ENCODE measurements around the gene CORO2B. TPM values are rescaled to one million over a fixed set of nuclear protein-coding genes. Genes with fewer than 3 reads are reported as not detected.

CORO2B gene
- total RNA-seq, 2 donors from 2014 or later, result 1.0 to 4.0 TPM

DNA sequence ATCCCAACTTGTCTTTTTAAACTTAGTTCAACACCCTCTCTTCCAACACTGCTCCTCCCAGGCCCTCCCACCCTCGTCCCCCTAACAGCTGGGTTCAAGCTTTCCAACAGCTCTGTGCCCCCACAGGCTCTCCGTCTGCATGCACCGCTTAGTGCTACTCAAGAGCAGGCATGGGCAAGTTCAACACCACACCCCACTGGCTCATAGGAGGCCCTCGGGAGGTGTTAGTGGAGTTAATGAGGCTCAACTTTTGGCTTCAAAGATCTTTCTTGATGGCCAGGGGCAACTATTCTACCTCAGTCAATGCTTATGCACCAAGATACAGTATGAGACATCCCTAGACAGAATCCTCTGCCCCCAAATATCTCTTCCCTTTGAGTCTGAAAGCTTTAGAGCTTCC lies 127.5 kb downstream of the CORO2B start:
- DNase-seq, result no peak
- no peaks in the 10 kb centered on the region for H3K9me3 ChIP-seq
- no peaks in the 10 kb centered on the region for H3K36me3 ChIP-seq (replicated peaks in 1 of 2; ENCODE audit: insufficient read depth in 1 of 2, low read depth in 2 of 2)
- no peaks in the 10 kb centered on the region for H3K27me3 ChIP-seq
- WGBS, 2 donors, result 74 to 77% methylated on average over 4 of the region's 4 CpGs
- no peak for ATAC-seq
- TF ChIP-seq, protein P1, sequence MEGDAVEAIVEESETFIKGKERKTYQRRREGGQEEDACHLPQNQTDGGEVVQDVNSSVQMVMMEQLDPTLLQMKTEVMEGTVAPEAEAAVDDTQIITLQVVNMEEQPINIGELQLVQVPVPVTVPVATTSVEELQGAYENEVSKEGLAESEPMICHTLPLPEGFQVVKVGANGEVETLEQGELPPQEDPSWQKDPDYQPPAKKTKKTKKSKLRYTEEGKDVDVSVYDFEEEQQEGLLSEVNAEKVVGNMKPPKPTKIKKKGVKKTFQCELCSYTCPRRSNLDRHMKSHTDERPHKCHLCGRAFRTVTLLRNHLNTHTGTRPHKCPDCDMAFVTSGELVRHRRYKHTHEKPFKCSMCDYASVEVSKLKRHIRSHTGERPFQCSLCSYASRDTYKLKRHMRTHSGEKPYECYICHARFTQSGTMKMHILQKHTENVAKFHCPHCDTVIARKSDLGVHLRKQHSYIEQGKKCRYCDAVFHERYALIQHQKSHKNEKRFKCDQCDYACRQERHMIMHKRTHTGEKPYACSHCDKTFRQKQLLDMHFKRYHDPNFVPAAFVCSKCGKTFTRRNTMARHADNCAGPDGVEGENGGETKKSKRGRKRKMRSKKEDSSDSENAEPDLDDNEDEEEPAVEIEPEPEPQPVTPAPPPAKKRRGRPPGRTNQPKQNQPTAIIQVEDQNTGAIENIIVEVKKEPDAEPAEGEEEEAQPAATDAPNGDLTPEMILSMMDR (IDR thresholded peaks at IDR 0.05), result no peak
- no peak for TF ChIP-seq POLR2A (IDR thresholded peaks at IDR 0.05)
- intact Hi-C loops (cut with DNase I), result no loop called here
- peaks cover 8% of the 10 kb centered on the region for H3K4me1 ChIP-seq
- no peak overlapping the region for H3K4me3 ChIP-seq
- no peak overlapping the region for H3K27ac ChIP-seq

DNA sequence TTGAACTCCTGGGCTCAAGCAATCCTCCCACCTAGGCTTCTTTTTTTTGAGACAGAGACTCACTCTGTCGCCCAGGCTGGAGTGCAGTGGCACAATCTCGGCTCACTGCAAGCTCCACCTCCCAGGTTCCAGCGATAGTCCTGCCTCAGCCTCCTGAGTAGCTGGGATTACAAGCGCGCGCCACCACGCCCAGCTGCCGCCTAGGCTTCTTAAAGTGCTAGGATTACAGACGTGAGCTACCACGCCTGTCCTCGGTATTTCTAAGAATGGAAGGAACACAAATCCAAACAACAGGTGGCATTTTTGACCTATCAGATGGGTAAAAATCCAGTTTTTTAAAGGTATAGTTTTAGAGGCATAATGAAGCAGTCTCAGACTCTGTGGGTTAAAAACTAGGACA lies 128.1 kb downstream of the CORO2B start:
- intact Hi-C loops (cut with DNase I), result no loop called here
- H3K9me3 ChIP-seq, result no peaks in the 10 kb centered on the region
- no peaks in the 10 kb centered on the region for H3K27me3 ChIP-seq
- H3K4me3 ChIP-seq, result no peak overlapping the region
- no peak for ATAC-seq
- DNase-seq, result no peak
- H3K4me1 ChIP-seq, result peaks cover 8% of the 10 kb centered on the region
- TF ChIP-seq, protein P1 (IDR thresholded peaks at IDR 0.05), result no peak
- no peak for TF ChIP-seq POLR2A (IDR thresholded peaks at IDR 0.05)
- H3K36me3 ChIP-seq (replicated peaks in 1 of 2; ENCODE audit: insufficient read depth in 1 of 2, low read depth in 2 of 2), result no peaks in the 10 kb centered on the region
- no peak overlapping the region for H3K27ac ChIP-seq
- WGBS, 2 donors, result 68 to 77% methylated on average over 11 of the region's 11 CpGs

DNA sequence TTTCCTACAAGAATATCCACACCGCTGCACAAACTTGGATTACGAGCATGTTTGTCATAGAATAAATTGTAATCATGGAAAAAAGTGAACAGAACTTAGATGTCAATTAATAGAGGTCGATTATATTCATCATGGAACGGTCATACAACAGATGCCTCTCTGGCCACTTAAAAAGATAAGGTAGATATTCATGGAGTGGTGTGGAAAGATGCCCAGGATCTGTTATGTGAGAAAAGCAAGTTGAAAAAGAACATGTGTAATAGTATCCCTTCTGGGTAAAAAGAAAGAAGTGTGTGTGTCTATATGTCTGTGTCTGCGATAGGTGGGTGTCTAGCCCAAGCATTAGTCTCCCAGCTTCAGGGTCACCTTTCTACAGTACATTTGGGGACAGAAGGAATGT lies 128.6 kb downstream of the CORO2B start:
- no peaks in the 10 kb centered on the region for H3K36me3 ChIP-seq (replicated peaks in 1 of 2; ENCODE audit: insufficient read depth in 1 of 2, low read depth in 2 of 2)
- H3K9me3 ChIP-seq, result no peaks in the 10 kb centered on the region
- TF ChIP-seq, protein P1 (IDR thresholded peaks at IDR 0.05), result no peak
- TF ChIP-seq POLR2A (IDR thresholded peaks at IDR 0.05), result no peak
- ATAC-seq, result no peak
- H3K27ac ChIP-seq, result no peak overlapping the region
- WGBS, 2 donors, result 47 to 54% methylated on average over 5 of the region's 5 CpGs
- peaks cover 8% of the 10 kb centered on the region for H3K4me1 ChIP-seq
- no peaks in the 10 kb centered on the region for H3K27me3 ChIP-seq
- no peak for DNase-seq
- no peak overlapping the region for H3K4me3 ChIP-seq
- intact Hi-C loops (cut with DNase I), result no loop called here

DNA sequence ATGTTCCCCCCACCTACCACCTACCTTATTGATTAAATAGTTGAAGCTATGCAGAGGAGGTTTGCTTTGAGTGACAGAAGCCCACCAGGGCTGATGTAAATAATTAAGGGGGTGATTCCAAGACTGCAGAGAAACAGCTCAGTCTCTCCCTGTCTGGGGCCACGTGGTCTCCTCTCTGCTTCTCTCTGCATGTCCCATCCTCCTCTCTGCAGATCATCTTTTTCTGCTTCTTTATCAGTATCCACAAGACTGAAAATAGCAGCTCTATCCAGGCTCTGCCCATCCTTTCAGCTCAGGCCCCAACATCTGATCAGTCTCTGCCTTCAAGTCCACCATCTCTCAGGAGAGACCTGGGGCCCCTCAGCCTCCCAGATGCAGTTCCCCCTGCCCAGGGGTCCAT lies 131.1 kb downstream of the CORO2B start:
- ATAC-seq (no peak), DNase-seq (no peak)
- H3K27ac ChIP-seq, result no peak overlapping the region
- WGBS, 2 donors, result 53 to 63% methylated on average over 1 of the region's 1 CpG
- H3K4me1 ChIP-seq, result peaks cover under 1% of the 10 kb centered on the region
- H3K36me3 ChIP-seq (replicated peaks in 1 of 2; ENCODE audit: insufficient read depth in 1 of 2, low read depth in 2 of 2), result no peaks in the 10 kb centered on the region
- no peaks in the 10 kb centered on the region for H3K9me3 ChIP-seq
- TF ChIP-seq POLR2A (IDR thresholded peaks at IDR 0.05), result no peak
- TF ChIP-seq, protein P1 (IDR thresholded peaks at IDR 0.05), result no peak
- intact Hi-C loops (cut with DNase I), result no loop called here
- H3K4me3 ChIP-seq, result no peak overlapping the region
- H3K27me3 ChIP-seq, result no peaks in the 10 kb centered on the region

DNA sequence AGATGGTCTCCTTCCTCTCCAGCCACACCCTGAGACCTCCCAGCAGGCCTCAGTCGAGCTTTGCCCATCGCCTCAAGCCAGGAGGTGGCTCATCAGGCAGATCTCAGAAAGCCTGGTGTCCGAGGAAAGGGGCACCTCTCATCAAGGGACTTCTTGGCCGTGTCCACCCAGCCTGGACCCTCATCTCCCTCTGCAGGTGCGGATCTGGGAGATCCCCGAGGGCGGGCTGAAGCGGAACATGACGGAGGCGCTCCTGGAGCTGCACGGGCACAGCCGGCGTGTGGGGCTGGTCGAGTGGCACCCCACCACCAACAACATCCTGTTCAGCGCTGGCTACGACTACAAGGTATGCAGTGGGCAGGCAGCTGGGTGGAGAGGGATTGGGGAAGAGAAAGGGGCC lies 131.7 kb downstream of the CORO2B start:
- DNase-seq (no peak), ATAC-seq (no peak)
- Histone ChIP-seq H3K27ac (no peak overlapping the region), H3K27me3 (no peaks in the 10 kb centered on the region), H3K9me3 (no peaks in the 10 kb centered on the region), H3K4me1 (no peaks in the 10 kb centered on the region), H3K36me3 (replicated peaks in 1 of 2; ENCODE audit: insufficient read depth in 1 of 2, low read depth in 2 of 2) (no peaks in the 10 kb centered on the region), H3K4me3 (no peak overlapping the region)
- intact Hi-C loops (cut with DNase I), result no loop called here
- TF ChIP-seq POLR2A (IDR thresholded peaks at IDR 0.05), result no peak
- TF ChIP-seq, protein P1 (IDR thresholded peaks at IDR 0.05), result no peak
- WGBS, 2 donors, result 68 to 89% methylated on average over 5 to 16 of the region's 16 CpGs
